Activated CD8-positive, alpha-beta memory T cell treated with anti-CD3 and anti-CD28 coated beads for 36 hours (primary cell): ENCODE measurements around the gene TENM3. TPM values are rescaled to one million over a fixed set of nuclear protein-coding genes. Genes with fewer than 3 reads are reported as not detected.

ENCODE experiments used
- CTCF ChIA-PET: fragments of 350-600 bp; sonication (Branson Sonifier 250); formaldehyde crosslinking; loops from one replicate; lab custom pipeline; 2021; ENCODE audit warnings: antibody characterized with exemption; lab: Charles Lee
- POLR2A ChIA-PET: fragments of 350-600 bp; sonication (Branson Sonifier 250); formaldehyde crosslinking; loops from one replicate; lab custom pipeline; 2021; ENCODE audit warnings: antibody characterized with exemption; lab: Charles Lee
- total RNA-seq, 2 experiments: library from RNA; stranded (reverse); gene quantifications; one replicate each; pipeline ENCODE4 v1.2.3, GENCODE V29; 2021

The TENM3 gene
- total RNA-seq, 2 experiments from 2014 or later: not detected

DNA sequence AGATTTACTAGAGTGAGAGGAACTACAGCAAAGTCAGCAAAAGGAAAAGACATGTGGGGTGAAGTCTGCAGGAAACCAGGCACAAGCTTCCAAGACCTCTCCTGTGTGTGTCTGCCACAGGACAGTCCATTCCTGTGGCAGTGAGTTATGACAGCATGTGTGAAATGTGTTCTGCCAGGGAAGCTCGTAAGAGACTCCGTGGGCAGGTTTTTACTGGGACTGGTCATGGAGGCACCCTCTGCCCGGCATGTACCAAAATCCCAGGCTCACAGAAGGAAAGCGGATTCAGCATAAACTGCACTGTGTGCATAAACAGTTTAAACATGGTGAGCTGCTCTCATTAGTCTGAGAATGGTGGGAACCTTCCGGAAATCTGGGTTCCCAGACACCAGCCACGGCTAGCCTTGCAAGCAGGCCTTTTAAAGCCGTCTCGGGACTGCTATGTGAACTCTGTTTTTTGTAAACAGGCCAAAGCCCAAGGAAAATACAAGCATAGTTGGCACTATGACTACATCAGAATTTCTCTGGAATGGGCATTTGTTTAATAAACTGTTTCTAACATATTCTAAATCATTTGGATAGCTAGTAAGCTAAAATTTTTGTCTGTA is 288.5 kb downstream of the TENM3 start:
- ChIA-PET POLR2A (no interaction called here), CTCF (no interaction called here)

DNA sequence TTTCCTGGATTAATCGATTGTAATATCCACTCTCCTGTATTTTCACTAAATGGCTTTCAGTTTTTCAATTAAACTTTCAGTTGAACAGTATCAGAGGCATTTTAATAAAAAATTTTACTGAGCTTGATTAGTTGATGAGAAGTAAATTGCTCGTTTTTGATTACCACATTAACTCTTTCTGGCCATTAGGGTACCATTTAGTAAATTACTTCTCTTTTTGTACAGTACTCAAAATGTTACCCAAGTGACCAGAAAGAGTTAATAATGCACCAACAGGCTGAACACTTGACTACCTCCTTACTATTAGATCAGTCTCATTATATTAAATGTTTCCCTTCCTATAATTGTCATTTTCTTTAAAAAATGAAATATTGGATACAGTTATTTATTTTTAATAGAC is 289.2 kb downstream of the TENM3 start:
- ChIA-PET CTCF (no interaction called here), POLR2A (no interaction called here)

DNA sequence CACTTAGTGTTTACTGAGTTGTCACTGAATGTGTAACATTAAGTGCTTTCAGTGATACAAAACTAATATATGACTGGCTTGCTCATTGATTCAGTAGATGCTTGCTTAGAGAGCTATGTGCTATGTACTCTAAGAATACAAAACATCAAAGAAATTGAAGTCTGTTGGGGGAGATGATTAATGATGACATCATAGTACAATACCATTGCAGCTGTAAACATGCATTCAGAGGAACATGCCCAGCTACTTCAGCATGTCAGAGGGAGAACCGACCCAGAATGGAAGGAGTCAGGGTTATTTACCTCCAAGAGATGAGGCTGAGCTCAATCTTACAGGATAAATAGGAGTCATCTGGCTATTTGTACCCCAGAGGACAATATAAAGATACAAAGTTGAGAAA is 290.8 kb downstream of the TENM3 start:
- ChIA-PET CTCF (no interaction called here), POLR2A (no interaction called here)

DNA sequence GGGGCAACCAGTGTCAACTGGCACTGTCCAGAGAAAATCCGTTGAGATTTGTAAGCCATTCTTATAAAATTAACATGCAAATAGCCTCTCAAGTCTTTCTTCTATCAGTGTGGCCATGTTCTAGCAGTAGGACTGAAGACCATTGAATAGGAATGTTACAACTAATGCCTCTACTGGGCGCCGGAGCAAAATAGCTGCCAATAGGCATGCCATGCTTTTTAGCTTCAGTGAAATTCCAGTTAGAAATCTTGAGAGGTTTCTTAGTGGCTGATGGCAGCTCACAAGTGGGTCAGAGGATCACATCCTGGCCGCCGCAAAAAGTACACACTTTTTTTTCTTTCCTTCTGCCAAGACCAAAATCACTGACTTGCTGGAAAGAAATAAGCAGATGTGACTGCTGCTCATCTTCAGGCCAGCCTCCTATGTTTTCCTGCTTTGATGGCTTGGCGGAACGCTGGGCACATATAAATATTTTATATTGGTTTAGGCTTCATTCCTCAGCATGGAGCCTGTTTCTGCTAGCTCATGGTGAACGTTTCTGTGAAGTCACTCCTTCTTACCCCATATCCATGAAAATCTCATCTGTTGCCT is 293.1 kb downstream of the TENM3 start:
- ChIA-PET POLR2A (no interaction called here), CTCF (no interaction called here)

DNA sequence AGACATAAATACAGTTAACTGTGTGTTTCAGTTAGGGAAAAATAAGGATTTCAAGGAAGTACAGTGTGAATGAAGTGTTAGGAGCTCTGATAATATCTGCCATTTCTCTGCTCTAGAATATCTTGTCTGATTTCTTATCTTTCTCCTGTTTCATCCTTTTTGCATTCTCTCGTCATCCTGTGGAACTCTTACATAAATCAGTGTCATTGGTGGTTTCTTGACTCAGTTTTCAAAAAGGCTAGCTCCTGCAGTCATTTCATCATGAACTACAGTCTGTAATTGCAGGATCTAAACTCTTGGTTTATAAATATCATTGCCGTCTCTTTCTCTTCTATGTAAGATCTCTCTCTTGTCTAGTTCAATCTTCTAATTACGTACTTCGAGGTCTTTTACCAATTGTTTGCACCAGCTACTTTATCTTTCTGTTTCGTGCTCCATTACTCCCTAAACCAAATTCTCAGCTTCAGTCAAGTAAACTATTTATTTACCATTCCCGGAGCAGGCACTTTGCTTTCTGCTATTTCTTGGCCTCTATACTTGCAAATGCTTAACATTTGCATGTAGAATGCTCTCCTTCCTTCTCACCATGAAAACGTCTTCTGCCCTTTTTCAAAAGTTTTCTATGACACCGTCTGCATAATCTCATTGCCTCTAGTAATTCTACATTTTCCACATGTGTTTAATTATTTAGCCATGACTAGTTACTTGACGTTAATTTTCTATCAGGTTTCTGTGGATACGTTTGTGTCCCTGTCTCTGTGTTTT is 294.0 kb downstream of the TENM3 start:
- POLR2A ChIA-PET: no interaction called here
- CTCF ChIA-PET: no interaction called here

DNA sequence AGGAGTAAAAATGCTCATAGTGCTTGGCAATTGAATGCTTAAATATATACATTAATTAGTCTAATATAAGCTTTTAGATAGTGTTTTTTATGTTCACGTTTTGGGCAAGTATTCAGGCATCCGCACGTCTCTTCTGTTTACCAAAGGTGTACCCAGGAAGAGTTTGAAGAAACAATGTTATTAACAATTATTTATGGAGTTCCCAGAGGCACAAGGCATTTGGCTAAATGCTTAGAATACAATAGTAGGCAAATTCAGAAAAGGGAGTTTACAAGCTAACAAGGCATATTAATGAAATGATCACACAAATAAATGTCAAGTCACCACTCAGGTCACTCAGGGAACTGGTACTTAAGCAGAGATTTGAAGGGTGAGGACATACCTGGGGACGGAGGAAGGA is 294.8 kb downstream of the TENM3 start:
- CTCF ChIA-PET: no interaction called here
- POLR2A ChIA-PET: no interaction called here

DNA sequence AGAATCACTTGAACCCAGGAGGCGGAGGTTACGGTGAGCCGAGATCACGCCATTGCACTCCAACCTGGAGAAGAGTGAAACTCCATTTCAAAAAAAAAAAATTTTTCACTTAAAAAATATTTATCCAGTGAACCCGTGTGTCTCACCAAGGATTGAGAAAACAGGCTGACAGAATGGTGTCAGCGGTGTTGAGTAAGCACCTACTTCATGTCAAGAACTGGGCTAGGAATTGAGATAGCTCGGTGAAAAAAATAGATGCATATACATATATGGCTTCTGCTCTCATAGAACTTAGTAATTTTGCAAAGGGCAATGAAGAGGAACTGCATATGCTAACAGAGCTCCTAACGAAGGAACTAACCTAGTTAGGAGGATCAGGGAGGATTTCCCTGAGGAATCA is 297.3 kb downstream of the TENM3 start:
- POLR2A ChIA-PET: no interaction called here
- CTCF ChIA-PET: no interaction called here

DNA sequence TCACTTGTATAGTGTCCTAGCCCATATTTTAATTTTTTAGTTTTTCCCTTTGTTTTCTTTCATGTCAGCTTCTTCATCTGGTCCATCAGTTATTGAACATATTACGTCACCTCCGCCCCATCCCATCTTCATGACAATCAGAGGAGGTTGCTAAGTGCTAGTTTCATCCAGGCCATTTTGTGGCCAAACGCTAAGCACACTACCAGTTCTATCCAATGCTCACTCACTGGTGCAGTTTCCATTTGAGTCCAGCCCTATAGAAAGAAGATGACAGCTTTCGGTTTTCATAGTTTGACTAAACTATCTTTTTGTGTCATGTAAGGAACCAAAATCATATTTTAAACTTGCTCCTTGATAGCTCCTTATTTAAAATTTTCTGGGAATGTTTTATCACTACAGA is 304.2 kb downstream of the TENM3 start:
- ChIA-PET CTCF (no interaction called here), POLR2A (no interaction called here)

DNA sequence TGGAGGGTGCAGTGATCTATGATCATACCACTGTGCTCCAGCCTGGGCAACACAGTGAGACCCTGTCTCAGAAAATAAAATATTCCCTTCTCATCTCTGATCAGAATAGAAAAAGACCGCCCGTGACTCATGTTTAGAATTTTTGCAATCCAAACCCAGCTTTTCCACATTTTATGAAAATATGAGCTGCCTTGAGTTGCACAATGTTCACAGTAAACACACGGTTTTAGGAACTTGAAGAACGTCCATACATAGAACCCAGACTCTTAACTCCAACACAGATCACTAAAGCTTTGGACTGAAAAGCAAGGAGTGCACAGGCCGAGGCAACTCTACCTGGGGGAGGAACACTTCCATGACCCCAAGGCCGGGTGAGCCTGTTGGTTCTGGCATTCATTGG is 305.0 kb downstream of the TENM3 start:
- CTCF ChIA-PET: no interaction called here

DNA sequence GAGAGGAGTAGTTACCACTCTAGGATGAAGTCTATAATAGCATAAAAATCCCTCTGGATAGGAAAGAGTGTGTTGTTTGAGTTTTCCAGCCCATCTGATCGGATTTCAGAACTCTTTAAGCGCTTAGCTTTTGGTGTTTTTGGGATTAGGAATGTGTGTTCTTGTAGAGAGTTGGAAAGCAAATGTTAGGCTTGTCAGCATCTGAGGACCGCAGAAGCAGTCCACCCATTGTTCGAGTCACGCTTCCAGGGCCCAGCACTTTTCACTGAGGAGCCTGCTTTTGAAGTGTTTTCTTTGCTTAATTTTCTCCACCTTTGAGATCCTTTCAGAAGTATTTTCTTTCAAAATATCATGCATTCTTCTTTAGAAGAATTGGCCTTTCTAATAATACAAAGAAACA is 306.2 kb downstream of the TENM3 start:
- CTCF ChIA-PET: no interaction called here
- POLR2A ChIA-PET: no interaction called here

More for the DNA sequence above, 305.0 kb downstream of the TENM3 start:
- POLR2A ChIA-PET: no interaction called here

DNA sequence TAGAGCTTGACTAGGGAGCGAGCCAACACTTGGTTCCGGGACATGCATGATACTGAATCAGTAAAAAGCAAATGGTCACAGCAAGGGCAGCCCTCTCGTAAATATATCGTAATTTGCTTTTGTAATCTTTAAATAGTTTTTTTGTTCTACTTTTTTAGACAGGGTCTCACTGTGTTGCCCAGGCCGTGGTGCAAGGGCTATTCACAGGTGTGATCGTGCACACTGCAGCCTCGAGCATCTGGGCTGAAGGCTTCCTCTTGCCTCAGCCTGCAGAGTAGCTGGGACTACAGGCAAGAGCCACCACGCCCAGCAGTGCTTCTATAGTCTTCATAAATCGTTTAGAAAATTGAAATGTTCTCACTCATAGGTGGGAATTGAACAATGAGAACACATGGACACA is 309.7 kb downstream of the TENM3 start:
- CTCF ChIA-PET: no interaction called here
- POLR2A ChIA-PET: no interaction called here

DNA sequence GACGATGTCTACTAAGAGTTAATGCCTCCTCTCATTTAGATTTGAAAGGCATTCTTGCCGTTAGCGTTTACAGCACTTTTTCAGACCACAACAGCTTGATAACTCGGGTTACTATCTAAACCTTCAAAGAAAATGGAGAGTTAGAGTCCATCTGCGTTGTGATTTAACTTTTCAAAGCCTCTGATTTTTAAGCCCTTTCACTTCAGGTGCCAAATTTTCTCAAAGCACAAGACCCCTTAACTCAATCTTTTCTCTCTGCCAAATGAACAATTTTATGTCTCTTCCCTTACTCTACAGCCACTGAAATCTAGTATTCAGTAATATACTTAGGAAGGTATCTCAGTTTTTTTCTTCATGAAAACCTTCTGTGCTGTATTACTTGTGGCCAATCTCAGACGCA is 310.5 kb downstream of the TENM3 start:
- CTCF ChIA-PET: no interaction called here
- POLR2A ChIA-PET: no interaction called here

DNA sequence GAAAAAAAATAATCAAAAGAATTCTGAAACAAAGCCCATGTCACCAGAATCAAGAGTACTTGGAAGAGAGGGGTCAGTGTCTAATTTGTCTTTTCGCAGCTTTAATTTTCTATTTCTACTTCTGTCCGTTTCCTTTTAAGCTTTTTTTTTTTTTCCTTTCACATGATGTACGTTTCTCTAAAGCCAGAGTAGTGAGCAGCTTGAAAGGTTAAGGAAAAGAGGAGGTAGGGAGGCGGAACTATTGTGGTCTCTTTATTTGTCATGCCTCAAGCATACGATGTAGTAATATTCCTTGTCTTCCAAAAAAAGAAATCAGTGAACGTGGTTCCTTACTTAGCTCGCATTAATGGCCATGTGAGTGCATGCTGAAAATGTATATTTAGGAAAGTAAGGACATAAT is 311.5 kb downstream of the TENM3 start:
- CTCF ChIA-PET: no interaction called here
- POLR2A ChIA-PET: no interaction called here

DNA sequence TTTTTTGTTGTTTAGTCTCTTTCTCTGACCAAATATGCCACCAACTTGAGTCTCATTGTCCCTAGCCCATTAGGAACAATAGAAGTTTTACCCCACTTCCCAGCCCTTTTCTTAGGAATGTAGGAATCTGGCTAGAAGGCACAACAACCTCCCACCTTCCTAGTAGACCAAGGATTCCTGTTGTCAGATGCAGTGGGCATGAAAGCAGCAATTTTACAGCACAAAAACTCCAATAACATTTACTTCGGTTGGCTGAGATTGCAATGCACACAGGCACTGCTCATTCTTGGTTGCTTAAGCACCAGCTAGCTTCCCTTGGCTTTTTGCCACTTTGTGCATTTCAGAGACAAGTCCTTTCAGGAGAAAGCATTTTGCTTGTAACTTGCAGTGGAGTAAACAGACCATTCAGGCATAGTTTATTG is 312.8 kb downstream of the TENM3 start:
- CTCF ChIA-PET: no interaction called here

DNA sequence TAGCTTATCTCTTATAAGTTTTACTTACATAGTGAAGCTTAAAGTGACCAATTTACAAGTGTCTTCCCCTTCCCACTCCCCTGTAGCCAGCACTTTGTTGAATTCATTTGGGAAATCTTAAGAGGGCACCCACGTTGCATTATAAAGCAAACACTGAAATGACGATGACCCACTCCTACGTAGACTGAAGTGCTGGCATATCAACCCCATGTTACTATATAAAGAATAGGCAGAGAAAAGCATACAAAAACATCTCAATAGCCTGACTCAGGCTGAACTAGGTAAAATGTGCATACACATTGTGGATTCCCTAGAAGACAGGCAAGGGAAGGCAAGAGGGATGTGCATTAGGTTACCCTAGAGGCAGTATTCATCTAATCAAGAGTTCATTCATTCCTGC is 313.4 kb downstream of the TENM3 start:
- ChIA-PET CTCF (no interaction called here), POLR2A (no interaction called here)

More for the DNA sequence above, 312.8 kb downstream of the TENM3 start:
- POLR2A ChIA-PET: no interaction called here

DNA sequence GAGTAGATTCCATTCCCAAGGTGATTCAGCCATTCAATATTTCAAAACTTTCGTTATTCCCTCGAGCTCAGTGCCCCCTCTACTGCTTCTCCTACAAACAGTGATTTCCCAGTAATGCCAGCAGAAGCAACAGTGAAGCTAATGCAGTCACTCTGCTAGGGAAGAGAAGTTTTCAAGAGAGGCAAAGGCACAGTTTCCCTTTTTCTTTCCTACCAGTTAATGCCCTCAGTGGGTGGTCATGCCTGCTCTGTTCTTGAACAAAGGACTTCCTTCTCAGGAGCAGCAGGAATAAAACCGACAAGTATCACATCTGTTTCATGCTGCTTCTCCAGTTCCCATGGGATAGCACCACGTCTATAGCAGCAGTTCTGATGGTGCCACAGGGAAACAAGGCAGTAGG is 317.2 kb downstream of the TENM3 start:
- CTCF ChIA-PET: no interaction called here
- POLR2A ChIA-PET: no interaction called here

DNA sequence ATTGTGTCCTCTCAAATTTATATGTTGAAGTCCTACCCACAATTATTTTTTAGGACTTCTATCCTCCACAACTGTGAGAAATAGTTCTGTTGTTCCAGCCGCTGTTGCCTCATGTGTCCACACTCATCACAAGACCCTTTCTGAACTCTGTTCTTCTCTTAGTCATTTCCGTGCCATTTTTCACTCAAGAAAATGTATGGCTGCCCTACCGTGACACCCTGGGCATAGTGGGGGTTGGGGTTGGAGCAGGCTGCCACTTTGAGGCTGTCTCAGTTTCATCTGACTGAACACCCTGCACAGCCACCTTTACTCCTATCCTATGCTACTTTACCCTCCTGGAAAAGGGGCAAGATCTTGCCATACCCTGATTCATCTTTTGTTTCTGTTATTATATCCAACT is 319.1 kb downstream of the TENM3 start:
- POLR2A ChIA-PET: no interaction called here
- CTCF ChIA-PET: no interaction called here

DNA sequence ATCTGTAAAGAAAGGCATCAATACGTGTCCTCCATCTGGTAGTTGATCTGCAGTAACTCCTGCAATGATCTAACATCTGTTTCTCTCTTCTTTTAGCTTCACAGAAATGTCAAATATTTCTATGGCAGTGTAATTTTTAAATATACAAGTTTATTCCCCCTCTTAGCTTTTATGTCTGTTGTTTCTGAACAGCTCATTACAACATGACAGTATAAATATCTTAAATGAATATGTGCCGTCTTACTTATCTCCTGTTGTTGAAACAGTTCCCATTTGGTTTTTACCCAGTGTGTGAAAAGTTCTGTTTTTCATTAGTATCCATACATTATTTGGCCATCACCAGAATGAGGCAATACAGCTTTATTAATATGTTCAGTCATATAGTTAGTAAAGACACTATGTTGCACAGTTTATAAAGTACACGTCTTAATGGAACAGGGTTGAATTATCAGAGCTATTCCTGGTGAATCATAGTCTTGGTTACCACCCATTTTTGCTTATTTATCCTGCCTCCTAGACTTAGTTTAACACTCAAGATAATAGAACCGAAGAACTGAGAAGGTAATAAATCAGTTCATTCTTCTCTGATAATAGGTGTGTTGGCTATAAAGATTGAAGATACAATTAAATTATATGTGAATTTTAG is 321.6 kb downstream of the TENM3 start:
- ChIA-PET POLR2A (no interaction called here), CTCF (no interaction called here)

DNA sequence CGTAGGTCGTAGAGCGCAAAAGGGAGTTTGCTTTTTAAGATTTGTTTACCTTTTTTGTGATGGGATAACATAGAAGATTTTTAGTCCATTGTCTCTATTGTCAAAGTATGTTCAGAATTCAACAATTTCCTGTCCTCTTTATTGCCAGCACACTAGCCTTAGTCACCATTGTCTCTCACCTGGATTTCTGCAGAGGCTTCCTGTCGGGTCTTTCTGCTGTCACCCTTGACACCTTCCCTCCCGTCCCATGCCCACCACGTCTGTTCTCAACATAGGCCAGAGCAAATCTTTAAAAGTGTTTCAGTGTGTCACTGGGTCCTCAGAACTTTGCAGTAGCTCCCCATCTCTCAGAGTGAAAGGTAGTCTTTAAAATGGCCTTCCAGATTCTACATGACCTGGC is 323.9 kb downstream of the TENM3 start:
- ChIA-PET CTCF (no interaction called here), POLR2A (no interaction called here)

DNA sequence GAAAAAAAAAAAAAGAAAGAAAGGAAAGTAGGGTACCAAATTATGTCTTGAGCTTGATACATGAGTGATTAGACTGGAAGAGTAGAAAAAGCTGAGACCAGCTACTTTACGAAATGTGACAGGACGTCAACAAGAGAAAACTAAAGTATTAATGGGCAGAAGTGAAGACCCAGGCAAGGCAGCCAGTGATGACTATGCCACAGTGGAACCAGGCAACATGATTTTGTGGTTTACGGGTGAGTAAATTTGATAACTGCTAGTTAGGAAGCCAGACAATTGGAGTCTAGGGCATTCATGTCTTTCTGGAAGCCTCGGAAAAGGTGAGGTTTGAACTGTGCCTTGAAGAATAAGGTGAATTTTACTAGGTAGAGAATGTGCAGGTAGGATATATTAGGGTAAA is 326.4 kb downstream of the TENM3 start:
- POLR2A ChIA-PET: no interaction called here

DNA sequence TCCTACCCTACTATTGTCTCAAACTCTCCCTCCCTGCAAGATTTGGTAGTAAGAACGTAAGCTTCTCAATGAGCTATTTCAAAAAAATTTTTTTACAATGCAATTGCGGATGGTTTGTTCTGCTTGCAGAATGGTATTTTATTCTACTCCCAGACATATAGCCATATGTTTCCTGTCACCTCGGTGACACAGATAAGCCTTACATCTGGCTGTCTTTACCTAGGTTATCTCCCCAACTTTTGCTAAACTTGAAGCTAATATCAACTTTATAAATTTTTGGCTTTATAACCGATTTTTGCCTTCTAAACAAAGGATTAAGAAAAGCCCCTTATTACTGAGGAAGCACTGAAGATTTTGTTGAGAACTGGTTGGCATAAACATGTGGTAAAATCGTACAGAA is 331.5 kb downstream of the TENM3 start:
- POLR2A ChIA-PET: no interaction called here
- CTCF ChIA-PET: no interaction called here

More for the DNA sequence above, 326.4 kb downstream of the TENM3 start:
- CTCF ChIA-PET: no interaction called here
